HG03060 (cell line): ENCODE data around the gene PEAR1.

Experiments
- ATAC-seq: cut with Tn5 transposase; IDR thresholded peaks from one replicate; pipeline ENCODE4 v1.9.1; 2021; ENCODE audit warnings: low read depth, moderate number of reproducible peaks; ENCODE audit not compliant: unreplicated experiment

Gene PEAR1

GRCh38 chr1:156935505-156936128, 42.1 kb downstream of the PEAR1 start:
- ATAC-seq, result no peak

DNA sequence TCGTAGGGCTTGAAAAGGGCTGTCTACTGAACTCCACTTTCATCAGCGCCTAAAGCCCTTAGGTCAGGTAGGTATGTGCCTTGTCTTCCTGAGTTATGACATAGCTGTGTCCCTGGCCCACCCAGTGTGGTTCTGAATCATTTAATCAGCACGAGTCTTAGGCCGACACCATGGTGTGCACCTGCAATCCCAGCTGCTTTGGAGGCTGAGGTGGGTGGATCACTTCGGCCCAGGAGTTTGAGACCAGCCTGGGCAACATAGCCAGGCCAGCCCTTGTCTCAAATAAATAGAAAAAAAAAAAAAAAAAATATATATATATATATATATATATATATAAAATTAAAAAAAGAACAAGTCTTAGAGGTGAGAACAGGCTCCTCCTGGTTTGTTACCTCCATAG, 42.7 kb downstream of the PEAR1 start:
- ATAC-seq, result no peak

GRCh38 chr1:156936721-156937220, 43.3 kb downstream of the PEAR1 start:
- no peak for ATAC-seq

DNA sequence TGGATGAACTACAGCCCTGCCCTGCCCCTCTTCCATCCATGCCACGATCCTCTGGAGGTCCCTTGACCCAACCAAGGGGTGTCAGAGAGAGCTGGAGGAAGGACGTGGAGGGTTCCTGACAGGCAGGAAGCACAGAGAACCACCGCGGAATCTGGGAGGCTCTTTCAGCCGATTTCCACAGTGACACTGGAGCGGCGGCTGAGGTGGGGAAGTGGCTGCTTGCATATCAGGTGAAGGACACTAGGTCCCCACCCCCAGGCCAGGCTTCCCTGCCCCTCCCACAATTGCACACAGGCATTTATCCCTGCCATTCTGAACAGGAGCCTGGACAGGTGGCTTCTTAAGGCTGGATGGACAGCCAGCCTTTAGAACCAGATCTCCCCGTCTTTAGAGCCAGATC, 44.4 kb downstream of the PEAR1 start:
- no peak for ATAC-seq

DNA sequence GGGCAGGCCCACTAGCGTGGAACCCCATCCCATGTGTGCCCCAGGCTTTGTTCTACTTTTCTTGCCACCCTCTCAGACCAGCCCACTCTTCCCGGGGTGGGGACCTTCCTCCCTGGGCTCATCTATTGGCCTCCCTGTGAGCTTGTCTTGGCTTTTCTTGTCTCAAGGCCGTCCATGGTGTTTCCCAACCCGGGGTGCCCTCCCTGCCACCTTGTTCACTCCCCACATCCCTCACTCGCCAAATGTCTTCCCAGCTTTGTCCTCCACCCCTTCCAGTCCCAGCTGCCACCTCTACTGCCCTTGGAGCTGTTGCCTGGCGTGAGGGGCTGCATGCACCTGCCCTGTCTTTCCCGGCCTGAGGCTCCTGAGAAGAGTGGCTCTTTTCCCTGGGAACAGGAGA, 45.3 kb downstream of the PEAR1 start:
- ATAC-seq, result no peak

DNA sequence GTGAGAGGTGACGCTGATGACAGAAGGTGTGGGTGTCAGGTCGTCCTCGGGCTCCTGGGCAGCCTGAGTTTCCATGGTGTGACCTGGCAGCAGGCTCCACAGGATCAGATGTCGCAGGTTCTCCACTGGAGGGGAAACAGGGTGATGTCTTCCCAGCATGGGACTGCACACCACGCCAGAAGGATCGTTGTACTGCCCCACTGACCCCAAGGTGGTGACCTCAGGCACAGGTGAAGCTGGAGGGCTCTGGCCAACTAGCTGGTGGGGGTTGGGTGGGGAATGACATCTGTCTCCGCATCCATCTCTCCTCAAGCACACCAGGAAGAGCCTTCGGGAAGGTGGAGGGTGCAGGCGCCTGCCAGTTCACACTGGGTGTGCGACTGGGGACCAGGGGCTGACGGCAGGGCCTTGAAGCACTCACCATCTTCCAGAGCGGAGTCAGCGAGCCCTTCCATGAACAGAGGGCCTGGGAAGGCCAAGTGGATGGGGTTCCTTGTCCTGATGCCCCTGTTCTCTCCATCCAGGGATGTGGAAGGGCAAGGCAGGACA, 46.3 kb downstream of the PEAR1 start:
- ATAC-seq, result no peak

GRCh38 chr1:156941675-156942074, 48.2 kb downstream of the PEAR1 start:
- no peak for ATAC-seq

DNA sequence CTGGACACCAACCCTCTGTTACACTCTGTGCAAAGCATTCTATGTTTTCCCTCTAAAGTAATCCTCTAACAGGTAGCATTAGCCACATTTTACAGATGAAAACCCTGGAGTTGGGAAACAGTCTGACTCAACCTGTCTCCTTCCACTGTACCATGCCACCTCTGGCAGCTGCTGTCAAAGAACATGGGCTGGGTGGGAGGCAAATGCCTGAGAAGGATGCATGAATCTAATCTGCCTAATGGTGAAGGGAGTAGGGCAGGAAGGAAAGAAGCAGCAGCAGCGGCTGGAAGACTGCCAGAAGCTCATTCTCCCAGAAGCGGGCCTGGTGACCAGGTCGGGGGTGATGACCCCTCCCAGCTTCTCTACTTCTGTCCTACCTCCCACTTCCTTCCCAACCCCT, 48.7 kb downstream of the PEAR1 start:
- ATAC-seq, result no peak

- ATAC-seq, result no peak
Observed at GRCh38 chr1:156942576-156942975, 49.1 kb downstream of the PEAR1 start.

- ATAC-seq, result no peak
Observed at GRCh38 chr1:156943756-156944155, 50.2 kb downstream of the PEAR1 start.

DNA sequence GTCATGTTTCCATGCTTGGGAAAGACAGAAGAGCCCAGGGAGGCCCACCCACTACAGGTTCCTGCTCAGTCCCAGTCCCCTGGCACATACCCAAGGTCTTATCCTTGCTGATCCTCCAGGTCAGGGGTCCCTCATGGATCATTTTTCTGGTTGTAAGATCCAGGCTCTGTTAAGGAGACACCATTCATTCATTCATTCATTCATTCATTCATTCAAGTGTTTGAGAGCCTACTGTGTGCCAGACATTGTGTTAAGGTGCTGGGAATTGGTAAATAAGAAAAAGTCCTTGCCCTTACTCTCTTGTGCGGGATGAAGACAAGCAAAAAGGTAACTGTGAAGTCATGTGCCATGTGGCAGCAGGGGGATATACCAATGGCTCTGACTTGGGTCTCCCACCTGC, 50.8 kb downstream of the PEAR1 start:
- ATAC-seq, result no peak

DNA sequence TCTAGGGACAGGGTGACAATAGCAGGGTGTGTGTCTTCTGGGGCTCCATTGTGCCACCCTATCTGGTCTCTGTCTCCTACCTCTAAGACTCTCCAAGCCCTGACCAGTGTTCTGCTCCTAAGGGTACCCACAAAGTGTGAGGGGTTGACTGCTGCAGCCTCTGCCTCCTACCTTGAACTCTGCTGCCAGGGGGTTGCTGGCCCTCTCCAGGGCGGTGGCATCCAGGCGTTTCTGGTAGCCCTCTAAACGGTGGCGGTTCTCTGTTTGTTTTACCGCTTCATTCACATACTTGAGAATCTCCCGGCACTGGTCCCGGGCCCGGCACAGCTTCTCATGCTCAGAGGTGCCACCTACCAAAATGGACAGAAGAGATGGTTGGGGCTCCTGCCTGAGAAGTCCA, 51.3 kb downstream of the PEAR1 start:
- ATAC-seq, result no peak

- no peak for ATAC-seq
Observed at GRCh38 chr1:156945881-156946661, 52.6 kb downstream of the PEAR1 start.

GRCh38 chr1:156947127-156947526, 53.6 kb downstream of the PEAR1 start:
- ATAC-seq, result no peak

- ATAC-seq, result no peak
Observed at GRCh38 chr1:156947818-156948525, 54.5 kb downstream of the PEAR1 start.

DNA sequence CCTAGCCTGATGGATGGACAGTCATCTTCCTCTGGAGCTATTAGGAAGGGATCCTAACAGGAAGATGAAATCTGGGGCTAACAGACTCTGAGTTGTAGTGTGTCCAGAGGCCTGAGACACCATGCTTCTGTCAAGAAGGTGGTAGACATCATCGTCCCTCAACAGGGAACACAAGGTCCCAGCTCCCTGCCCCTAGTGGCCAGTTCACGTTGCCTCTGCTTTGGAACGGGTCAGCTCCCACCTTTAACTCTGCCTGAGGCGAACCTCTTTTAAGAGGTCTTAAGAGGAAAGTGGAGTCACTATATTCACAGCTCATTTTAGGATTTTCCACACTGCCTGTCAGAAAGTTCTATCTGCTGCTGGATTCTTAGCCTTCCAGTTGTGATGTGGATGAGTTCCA, 55.2 kb downstream of the PEAR1 start:
- no peak for ATAC-seq

GRCh38 chr1:156949127-156949526, 55.6 kb downstream of the PEAR1 start:
- no peak for ATAC-seq

DNA sequence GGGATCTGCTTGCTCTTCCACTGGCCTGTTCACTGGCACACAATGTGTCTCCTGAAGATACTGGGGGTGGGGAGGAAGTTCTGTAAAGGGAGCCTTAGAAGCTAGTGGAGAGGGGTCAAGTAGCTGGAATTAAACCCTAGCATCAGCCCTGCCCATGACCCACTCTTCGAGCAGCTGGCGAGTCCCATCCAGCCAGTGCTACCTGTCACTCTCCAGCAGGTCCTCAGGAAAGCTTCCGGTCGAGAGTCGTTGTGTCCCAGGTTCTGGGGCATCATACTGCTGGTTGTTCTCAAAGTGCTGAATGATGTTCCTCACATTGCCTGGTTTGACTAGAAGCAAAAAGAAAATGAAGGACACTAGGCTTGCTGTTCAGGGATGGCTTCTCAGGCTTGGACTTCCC, 57.9 kb downstream of the PEAR1 start:
- ATAC-seq, result no peak

DNA sequence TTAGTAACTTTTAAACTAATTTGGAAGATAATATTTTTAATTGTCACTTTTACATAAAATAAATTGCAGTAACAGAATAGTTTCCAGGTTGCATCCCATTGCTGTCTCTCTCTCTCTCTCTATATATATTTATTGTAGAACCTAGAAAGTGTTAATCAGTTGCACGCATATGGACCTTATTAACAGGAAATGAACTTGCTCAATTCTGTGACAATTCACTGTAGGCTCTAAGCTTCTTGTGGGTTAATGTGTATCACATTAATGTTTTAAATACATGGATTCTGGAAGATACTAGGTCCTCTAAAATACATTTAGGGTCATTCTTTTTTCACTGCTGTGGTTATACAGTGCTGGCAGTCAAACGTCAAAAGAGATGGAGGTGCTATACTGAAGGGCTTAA, 60.1 kb downstream of the PEAR1 start:
- no peak for ATAC-seq

DNA sequence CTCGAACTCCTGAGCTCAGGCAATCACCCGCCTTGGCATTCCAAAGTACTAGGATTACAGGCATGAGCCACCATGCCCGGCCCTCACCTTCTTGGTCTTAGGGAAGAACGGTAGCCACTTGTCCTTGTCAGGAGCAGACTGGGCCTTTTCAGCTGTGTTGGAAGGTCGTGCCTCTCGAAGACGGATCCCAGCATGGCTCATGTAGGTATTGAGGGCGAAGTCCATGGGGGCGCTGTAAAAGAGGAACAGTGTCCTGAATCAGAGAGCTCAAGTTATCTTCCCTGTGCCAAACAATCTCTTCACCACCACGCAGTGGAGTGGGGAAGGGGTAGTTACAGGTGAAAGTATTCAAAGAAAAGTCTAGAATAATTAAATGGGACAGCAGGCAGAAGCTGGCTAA, 62.8 kb downstream of the PEAR1 start:
- ATAC-seq, result no peak

- no peak for ATAC-seq
Observed at GRCh38 chr1:156957634-156958033, 64.1 kb downstream of the PEAR1 start.
